ENCODE results near the gene EVC2.

DNA sequence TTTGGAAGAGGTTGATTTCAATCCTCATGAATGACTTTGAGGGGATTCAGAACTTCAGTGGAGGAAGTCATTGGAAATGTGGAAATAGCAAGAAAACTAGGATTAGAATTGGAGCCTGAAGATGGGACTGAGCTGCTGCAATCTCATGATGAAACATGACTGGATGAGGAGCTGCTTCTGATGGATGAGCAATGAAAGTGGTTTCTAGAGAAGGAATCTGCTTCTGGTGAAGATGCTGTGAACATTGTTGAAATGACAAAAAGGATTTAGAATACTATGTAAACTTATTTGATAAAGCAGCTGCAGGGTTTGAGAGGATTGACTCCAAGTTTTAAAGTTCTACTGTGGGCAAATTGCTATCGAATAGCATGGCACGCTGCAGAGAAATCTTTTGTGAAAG, 29.7 kb upstream of the EVC2 start:
- TF ChIP-seq, protein P1, sequence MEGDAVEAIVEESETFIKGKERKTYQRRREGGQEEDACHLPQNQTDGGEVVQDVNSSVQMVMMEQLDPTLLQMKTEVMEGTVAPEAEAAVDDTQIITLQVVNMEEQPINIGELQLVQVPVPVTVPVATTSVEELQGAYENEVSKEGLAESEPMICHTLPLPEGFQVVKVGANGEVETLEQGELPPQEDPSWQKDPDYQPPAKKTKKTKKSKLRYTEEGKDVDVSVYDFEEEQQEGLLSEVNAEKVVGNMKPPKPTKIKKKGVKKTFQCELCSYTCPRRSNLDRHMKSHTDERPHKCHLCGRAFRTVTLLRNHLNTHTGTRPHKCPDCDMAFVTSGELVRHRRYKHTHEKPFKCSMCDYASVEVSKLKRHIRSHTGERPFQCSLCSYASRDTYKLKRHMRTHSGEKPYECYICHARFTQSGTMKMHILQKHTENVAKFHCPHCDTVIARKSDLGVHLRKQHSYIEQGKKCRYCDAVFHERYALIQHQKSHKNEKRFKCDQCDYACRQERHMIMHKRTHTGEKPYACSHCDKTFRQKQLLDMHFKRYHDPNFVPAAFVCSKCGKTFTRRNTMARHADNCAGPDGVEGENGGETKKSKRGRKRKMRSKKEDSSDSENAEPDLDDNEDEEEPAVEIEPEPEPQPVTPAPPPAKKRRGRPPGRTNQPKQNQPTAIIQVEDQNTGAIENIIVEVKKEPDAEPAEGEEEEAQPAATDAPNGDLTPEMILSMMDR (IDR thresholded peaks at IDR 0.05), result no peak
- TF ChIP-seq POLR2A (IDR thresholded peaks at IDR 0.05), result no peak
